Measurements from ENCODE around the gene HHAT.

The HHAT gene

DNA sequence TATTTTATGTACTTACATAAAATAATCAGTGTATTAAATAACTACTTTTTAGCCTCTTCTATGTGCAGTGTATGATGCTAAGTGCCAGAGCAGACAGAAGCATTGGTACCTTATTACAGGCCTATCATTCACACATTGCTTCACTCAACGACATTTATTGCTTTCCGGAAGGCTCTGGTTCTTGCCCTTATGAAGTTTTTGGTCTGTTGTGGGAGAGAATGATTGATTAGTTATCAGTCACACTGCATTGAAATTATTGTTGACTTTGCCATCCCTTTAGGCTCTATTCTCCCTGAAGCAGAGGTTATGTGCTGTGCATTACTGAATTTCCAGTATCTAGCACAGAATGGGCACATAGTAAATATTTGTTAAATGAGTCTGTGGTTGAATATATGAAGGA lies 178.0 kb downstream of the HHAT start:
- Histone ChIP-seq H3K9ac (ENCODE audit: low read depth, low read length) (no peak overlapping the region), H3K27me3 (ENCODE audit: control insufficient read depth, insufficient read depth, low read length) (no peaks in the 10 kb centered on the region), H3K36me3 (ENCODE audit: control insufficient read depth, insufficient read depth, low read length) (no peaks in the 10 kb centered on the region), H3K9me3 (ENCODE audit: control insufficient read depth, insufficient read depth, low read length) (no peaks in the 10 kb centered on the region), H3K4me1 (ENCODE audit: control insufficient read depth, insufficient read depth, low read length) (peaks cover 4% of the 10 kb centered on the region), H3K4me3 (ENCODE audit: low read depth, low read length) (no peak overlapping the region)

DNA sequence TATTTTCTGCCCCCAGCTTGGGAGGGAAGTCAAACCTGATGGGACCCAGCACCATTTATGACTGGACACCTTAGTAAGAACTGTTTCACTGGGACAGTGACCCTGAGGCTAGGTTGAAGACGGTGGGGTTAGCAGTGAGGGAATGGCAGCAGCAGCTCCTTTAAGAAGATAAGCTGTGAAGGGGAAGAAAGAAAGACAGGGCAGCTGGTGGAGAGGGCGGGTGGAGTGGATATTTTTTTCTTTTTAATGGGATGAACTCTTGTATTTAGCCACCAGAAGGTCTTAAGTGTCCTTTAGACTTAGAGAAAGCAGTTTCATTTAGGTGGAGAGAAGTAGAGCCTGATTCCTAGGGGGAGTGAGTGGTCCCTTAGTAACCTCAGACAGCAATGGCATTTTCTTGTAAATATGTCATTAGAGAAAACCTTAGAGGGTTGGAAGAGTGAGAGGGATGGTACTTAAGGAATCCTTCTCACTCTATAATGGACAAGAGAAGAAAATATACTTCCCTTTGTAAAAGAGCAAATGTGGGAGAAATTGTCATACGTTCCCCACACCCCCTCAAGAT lies 187.5 kb downstream of the HHAT start:
- H3K4me3 ChIP-seq (ENCODE audit: low read depth, low read length): no peak overlapping the region
- H3K4me1 ChIP-seq (ENCODE audit: control insufficient read depth, insufficient read depth, low read length): no peaks in the 10 kb centered on the region
- no peaks in the 10 kb centered on the region for H3K9me3 ChIP-seq (ENCODE audit: control insufficient read depth, insufficient read depth, low read length)
- no peak overlapping the region for H3K9ac ChIP-seq (ENCODE audit: low read depth, low read length)
- no peaks in the 10 kb centered on the region for H3K27me3 ChIP-seq (ENCODE audit: control insufficient read depth, insufficient read depth, low read length)
- no peaks in the 10 kb centered on the region for H3K36me3 ChIP-seq (ENCODE audit: control insufficient read depth, insufficient read depth, low read length)

DNA sequence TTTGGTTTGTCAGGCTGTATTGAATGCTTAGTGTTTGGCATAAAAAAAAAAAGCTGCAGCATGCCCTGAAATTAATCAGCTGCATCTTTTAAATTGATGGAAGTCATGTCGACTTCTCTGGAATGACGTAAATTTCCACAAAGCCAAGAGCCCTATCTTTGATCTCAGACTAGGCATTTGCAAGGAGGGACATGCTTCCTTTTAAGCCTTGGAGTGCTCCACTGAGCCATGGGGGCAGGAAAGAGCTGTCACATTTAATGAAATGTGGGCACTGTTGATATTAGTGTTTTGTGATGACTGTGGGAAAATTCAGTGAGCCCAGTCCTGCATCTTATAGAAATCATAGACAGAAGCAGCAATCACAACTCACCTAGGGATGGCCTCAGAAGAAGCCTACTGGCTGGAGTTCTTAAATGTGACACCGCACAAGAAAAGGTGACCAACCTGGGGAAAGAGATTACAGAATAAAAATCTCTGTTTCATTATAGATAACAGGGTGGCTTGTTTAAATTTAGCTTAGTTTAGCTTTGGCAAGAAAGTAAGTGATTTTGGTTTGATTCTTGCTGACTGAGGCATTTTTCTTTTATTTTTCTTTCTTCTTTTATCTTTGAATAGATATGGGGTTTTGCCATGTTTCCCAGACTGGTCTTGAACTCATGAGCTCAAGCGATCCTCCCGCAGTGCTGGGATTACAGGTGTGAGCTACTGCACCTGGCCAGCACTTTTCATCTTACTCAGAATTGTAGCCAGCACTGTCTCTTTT lies 188.2 kb downstream of the HHAT start:
- H3K27me3 ChIP-seq (ENCODE audit: control insufficient read depth, insufficient read depth, low read length): no peaks in the 10 kb centered on the region
- H3K4me1 ChIP-seq (ENCODE audit: control insufficient read depth, insufficient read depth, low read length): no peaks in the 10 kb centered on the region
- no peaks in the 10 kb centered on the region for H3K36me3 ChIP-seq (ENCODE audit: control insufficient read depth, insufficient read depth, low read length)
- H3K4me3 ChIP-seq (ENCODE audit: low read depth, low read length): no peak overlapping the region
- no peaks in the 10 kb centered on the region for H3K9me3 ChIP-seq (ENCODE audit: control insufficient read depth, insufficient read depth, low read length)
- no peak overlapping the region for H3K9ac ChIP-seq (ENCODE audit: low read depth, low read length)

DNA sequence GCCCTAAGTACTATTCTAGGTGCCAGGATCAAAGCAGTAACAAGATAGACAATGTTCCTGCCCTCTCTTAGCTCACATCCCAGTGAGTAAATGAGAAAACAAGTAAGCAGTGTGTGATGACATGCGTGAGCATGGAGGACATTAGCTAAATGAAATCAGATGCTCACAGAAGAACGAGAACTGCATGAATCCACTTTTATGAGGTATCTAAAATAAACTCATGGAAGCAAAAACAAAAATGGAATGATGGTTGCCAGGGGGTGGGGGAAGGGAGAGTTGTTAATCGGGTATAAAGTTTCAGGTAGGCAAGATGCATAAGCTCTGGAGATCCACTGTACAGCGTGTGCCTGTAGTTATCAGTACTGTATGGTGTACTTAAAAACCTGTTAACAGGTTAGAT lies 195.1 kb downstream of the HHAT start:
- Histone ChIP-seq H3K27me3 (ENCODE audit: control insufficient read depth, insufficient read depth, low read length) (no peaks in the 10 kb centered on the region), H3K4me1 (ENCODE audit: control insufficient read depth, insufficient read depth, low read length) (no peaks in the 10 kb centered on the region), H3K4me3 (ENCODE audit: low read depth, low read length) (no peak overlapping the region), H3K36me3 (ENCODE audit: control insufficient read depth, insufficient read depth, low read length) (no peaks in the 10 kb centered on the region), H3K9me3 (ENCODE audit: control insufficient read depth, insufficient read depth, low read length) (no peaks in the 10 kb centered on the region), H3K9ac (ENCODE audit: low read depth, low read length) (no peak overlapping the region)

DNA sequence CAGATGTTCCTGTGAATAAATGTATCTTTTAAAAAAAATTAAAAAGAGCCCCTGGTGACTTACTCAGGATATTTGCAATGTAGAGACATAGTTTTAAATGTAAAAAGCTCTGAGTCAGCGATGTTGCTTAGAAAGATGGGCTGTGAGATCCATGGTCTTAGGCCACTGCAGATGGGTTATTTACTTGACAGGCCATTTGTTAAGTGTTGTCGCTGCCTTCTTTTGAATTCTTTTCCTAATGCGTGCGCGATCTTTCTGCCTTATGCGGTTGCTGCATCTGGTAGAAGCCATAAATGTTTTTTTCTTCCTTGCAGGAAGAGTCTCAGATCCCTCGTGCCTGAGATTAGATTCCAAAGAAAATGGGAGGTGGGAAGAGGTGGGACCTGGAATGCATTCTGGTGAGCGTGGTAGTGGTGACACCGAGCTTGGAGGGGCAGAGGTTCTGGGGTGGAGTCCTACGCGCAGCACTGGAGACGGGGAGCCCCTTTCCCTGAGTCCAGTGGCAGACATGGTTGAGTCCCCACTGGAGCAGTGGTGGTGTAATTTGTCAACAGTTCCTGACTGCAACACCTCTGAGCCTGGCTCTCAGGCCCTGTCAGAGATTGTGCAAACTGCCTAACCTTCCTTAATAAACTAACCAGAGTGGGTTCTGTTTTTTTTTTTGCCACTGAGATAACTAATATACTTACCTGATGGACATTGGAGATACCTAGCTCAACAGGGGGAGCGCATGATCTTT lies 197.2 kb downstream of the HHAT start:
- Histone ChIP-seq H3K36me3 (ENCODE audit: control insufficient read depth, insufficient read depth, low read length) (no peaks in the 10 kb centered on the region), H3K4me3 (ENCODE audit: low read depth, low read length) (no peak overlapping the region), H3K27me3 (ENCODE audit: control insufficient read depth, insufficient read depth, low read length) (no peaks in the 10 kb centered on the region), H3K4me1 (ENCODE audit: control insufficient read depth, insufficient read depth, low read length) (no peaks in the 10 kb centered on the region), H3K9me3 (ENCODE audit: control insufficient read depth, insufficient read depth, low read length) (no peaks in the 10 kb centered on the region), H3K9ac (ENCODE audit: low read depth, low read length) (no peak overlapping the region)

DNA sequence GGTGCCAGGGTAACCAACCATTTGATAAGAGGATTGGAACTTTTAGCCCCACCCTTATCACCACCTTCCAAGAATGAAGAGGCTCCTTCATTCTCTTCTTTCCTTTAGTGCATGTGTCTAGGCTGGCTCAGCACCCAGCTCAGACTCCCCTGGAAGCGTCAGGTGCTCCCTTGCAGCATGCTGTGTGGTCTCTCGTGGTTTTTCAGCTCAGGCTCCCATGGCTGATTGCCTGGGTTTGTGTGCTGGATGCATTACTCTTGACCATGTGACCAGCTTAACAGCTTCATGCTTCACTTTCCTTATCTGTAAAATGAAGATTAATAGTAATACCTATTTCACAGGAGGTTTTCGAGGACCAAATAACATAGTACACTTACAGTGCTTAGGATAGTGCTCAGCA lies 198.4 kb downstream of the HHAT start:
- Histone ChIP-seq H3K27me3 (ENCODE audit: control insufficient read depth, insufficient read depth, low read length) (no peaks in the 10 kb centered on the region), H3K9ac (ENCODE audit: low read depth, low read length) (no peak overlapping the region), H3K4me3 (ENCODE audit: low read depth, low read length) (no peak overlapping the region), H3K4me1 (ENCODE audit: control insufficient read depth, insufficient read depth, low read length) (no peaks in the 10 kb centered on the region), H3K9me3 (ENCODE audit: control insufficient read depth, insufficient read depth, low read length) (no peaks in the 10 kb centered on the region), H3K36me3 (ENCODE audit: control insufficient read depth, insufficient read depth, low read length) (no peaks in the 10 kb centered on the region)

DNA sequence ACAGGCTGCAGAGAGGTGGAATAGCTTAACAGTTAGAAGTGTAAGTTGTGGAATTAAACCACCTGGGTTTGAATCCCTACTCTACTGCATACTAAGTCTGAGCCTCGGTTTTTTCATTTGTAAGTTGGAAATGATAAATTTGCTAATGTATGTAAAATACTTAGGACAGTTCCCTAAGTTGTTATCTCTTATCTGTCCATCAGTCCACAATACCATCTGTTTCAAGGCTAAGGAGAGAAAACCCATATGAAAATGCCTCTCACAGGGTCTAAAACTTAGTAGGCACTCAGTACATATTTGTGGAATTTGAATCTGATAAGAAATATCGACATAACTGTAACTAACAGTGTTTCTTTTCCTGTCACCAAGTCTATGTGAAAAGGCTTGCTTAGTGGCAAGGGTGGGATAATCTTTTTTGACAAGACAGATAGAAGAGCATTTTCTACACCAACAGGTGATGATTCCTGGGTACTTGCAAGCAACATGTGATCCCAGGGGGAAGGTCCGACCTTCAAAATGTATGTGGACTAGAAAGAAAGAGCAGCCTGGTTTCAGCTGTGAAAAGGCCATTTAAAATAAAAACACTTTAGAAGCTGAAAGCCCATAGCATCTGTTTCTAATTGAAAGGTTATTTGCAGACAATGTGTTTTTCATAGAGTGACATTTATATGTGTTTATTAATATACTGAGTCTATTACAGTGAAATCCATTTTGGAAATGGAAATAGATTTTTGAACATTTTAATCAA lies 202.9 kb downstream of the HHAT start:
- H3K9me3 ChIP-seq (ENCODE audit: control insufficient read depth, insufficient read depth, low read length): no peaks in the 10 kb centered on the region
- no peaks in the 10 kb centered on the region for H3K36me3 ChIP-seq (ENCODE audit: control insufficient read depth, insufficient read depth, low read length)
- H3K9ac ChIP-seq (ENCODE audit: low read depth, low read length): no peak overlapping the region
- H3K4me3 ChIP-seq (ENCODE audit: low read depth, low read length): no peak overlapping the region
- H3K27me3 ChIP-seq (ENCODE audit: control insufficient read depth, insufficient read depth, low read length): no peaks in the 10 kb centered on the region
- H3K4me1 ChIP-seq (ENCODE audit: control insufficient read depth, insufficient read depth, low read length): peaks cover 14% of the 10 kb centered on the region

DNA sequence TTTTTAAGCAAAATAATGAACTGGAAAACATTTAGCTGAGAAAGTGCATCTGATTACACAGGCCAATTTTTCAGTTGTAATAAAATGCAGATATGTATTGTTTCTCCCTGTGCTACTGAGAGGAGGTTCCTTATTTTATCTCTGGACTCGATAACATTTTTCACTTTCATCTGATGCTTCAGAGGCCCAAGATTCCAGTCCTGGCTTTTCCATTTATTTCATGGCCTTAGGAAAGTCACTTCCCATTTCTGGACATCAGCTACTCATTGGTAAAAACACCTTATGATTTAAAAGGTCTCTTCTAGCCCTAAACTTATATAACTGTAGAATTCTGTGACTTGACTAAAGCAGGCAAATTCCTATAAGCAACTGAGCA lies 203.5 kb downstream of the HHAT start:
- peaks cover 14% of the 10 kb centered on the region for H3K4me1 ChIP-seq (ENCODE audit: control insufficient read depth, insufficient read depth, low read length)
- no peak overlapping the region for H3K4me3 ChIP-seq (ENCODE audit: low read depth, low read length)
- H3K36me3 ChIP-seq (ENCODE audit: control insufficient read depth, insufficient read depth, low read length): no peaks in the 10 kb centered on the region
- H3K9me3 ChIP-seq (ENCODE audit: control insufficient read depth, insufficient read depth, low read length): no peaks in the 10 kb centered on the region
- H3K9ac ChIP-seq (ENCODE audit: low read depth, low read length): no peak overlapping the region
- no peaks in the 10 kb centered on the region for H3K27me3 ChIP-seq (ENCODE audit: control insufficient read depth, insufficient read depth, low read length)

DNA sequence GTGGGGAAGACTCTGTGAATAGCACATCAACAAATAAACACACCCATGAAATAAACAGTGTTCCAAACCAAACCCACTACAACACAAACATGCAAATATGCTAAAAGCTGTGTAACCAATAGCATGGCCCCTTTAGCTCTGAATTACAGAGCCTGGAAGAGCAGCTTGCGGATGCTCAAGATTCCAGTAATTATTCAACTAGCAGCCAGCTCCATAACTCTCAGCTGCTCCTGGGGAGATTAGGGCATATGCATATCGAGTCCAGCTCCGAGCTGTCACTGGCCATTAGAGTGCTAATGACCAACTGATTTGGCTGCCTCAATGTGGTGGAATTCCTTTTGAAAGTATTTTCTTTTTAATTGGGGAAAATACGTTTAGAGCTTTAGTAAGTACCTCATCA lies 207.1 kb downstream of the HHAT start:
- H3K9me3 ChIP-seq (ENCODE audit: control insufficient read depth, insufficient read depth, low read length): no peaks in the 10 kb centered on the region
- H3K9ac ChIP-seq (ENCODE audit: low read depth, low read length): no peak overlapping the region
- H3K27me3 ChIP-seq (ENCODE audit: control insufficient read depth, insufficient read depth, low read length): no peaks in the 10 kb centered on the region
- no peak overlapping the region for H3K4me3 ChIP-seq (ENCODE audit: low read depth, low read length)
- H3K36me3 ChIP-seq (ENCODE audit: control insufficient read depth, insufficient read depth, low read length): no peaks in the 10 kb centered on the region
- H3K4me1 ChIP-seq (ENCODE audit: control insufficient read depth, insufficient read depth, low read length): peaks cover 14% of the 10 kb centered on the region

DNA sequence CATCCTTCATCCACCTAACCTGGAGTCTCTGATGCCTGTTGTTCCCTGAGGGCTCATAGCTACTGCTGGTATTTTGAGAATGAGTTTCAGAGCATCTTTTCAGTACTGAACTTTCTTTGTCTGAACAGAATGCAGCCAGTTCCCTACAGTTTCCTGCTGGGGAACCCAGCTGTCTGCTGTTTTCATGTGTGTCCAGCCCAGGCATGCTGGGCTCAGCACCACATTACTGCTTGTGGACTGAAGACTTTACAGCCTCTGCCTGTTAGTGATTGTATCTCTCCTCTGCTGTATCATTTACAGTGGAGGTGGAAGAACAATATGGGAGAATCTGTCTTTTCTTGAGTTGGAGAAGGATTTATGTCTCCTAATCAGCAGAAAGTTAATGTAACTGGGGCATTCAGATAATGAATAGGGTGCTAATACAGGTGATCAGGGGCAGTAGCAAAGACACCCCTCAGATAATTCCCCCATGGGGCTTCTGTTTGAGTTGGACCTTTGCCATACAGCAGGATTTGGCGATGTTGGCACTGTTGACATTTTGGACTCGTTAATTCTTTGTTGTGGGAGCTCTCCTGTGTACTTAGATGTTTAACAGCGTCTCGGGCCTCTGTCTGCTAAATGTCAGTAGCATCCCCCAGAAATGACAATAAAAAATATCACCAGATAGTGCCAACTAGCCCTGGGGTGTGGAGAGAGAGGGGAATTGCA lies 207.7 kb downstream of the HHAT start:
- Histone ChIP-seq H3K9ac (ENCODE audit: low read depth, low read length) (no peak overlapping the region), H3K4me1 (ENCODE audit: control insufficient read depth, insufficient read depth, low read length) (peaks cover 14% of the 10 kb centered on the region), H3K4me3 (ENCODE audit: low read depth, low read length) (no peak overlapping the region), H3K36me3 (ENCODE audit: control insufficient read depth, insufficient read depth, low read length) (no peaks in the 10 kb centered on the region), H3K27me3 (ENCODE audit: control insufficient read depth, insufficient read depth, low read length) (no peaks in the 10 kb centered on the region), H3K9me3 (ENCODE audit: control insufficient read depth, insufficient read depth, low read length) (no peaks in the 10 kb centered on the region)

DNA sequence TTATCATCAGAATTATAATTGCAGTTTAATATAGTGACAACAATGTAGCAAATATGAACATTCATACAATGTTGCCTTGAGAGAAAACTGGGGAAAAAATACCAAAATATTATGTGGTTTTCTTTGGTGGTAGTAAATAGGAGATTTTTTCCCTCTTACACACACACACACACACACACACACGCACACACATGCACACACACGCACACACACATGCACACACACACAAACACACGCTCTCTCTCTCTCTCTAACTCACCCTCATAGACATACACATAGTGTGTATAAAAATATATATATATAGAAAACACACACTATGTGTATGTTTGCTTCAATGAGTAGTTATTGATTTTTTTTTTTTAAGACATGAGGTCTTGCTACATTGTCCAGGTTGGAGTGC lies 211.6 kb downstream of the HHAT start:
- Histone ChIP-seq H3K27me3 (ENCODE audit: control insufficient read depth, insufficient read depth, low read length) (no peaks in the 10 kb centered on the region), H3K9me3 (ENCODE audit: control insufficient read depth, insufficient read depth, low read length) (no peaks in the 10 kb centered on the region), H3K36me3 (ENCODE audit: control insufficient read depth, insufficient read depth, low read length) (no peaks in the 10 kb centered on the region), H3K4me1 (ENCODE audit: control insufficient read depth, insufficient read depth, low read length) (peaks cover 14% of the 10 kb centered on the region), H3K4me3 (ENCODE audit: low read depth, low read length) (no peak overlapping the region), H3K9ac (ENCODE audit: low read depth, low read length) (no peak overlapping the region)

Measured in iPS-15b (cell line).